IMR-90 (cell line): ENCODE measurements around the gene MDM1. TPM values are rescaled to one million over a fixed set of nuclear protein-coding genes. Genes with fewer than 3 reads are reported as not detected.

Source experiments
- ATAC-seq: fragments of 200-7000 bp; cut with Tn5 transposase; 2 replicates; pipeline ENCODE4 v1.9.1; 2020; ENCODE audit warnings: low read depth, mild to moderate bottlenecking, moderate library complexity
- BruUV-seq: library from RNA; stranded (reverse); fragments of 400-500 nt; replicated peaks from 2 replicates; lab custom pipeline; 2021; lab: Mats Ljungman, UMichigan
- CTCF ChIA-PET: fragments of 300-600 bp; formaldehyde crosslinking; extraction: SDS; loops from one replicate; lab custom pipeline; 2021; ENCODE audit warnings: antibody characterized with exemption; lab: Yijun Ruan, JAX
- POLR2A ChIA-PET: fragments of 300-600 bp; sonication (Branson Sonifier 250); formaldehyde crosslinking; loops from one replicate; lab custom pipeline; 2022; ENCODE audit warnings: antibody characterized with exemption; ENCODE audit not compliant: unreplicated experiment; lab: Charles Lee
- DNase-seq: peaks from one replicate; pipeline ENCODE4 v3.0.0; 2013
- H2AFZ ChIP-seq: replicated peaks from 2 replicates; pipeline ENCODE3; 2013; ENCODE audit warnings: low read length, mild to moderate bottlenecking; ENCODE audit not compliant: poor library complexity
- H2AK5ac ChIP-seq: 2 replicates; pipeline ENCODE4 v1.6.1; 2013; ENCODE audit warnings: low read depth, low read length, inconsistent platforms
- H2AK9ac ChIP-seq: replicated peaks from 2 replicates; pipeline ENCODE3; 2013; ENCODE audit warnings: mild to moderate bottlenecking, low read depth, low read length, moderate library complexity; ENCODE audit not compliant: poor library complexity
- H2BK120ac ChIP-seq: 2 replicates; pipeline ENCODE4 v1.6.1; 2013; ENCODE audit warnings: low read depth, low read length, inconsistent platforms
- H2BK15ac ChIP-seq: 3 replicates; pipeline ENCODE4 v1.6.1; 2013; ENCODE audit warnings: low read depth, low read length, inconsistent platforms
- H2BK20ac ChIP-seq: 2 replicates; pipeline ENCODE4 v1.6.1; 2013; ENCODE audit warnings: low read depth, mild to moderate bottlenecking, inconsistent platforms, low read length, moderate library complexity
- H2BK5ac ChIP-seq: 2 replicates; pipeline ENCODE4 v1.6.1; 2013; ENCODE audit warnings: mild to moderate bottlenecking, low read depth, low read length, inconsistent platforms; ENCODE audit not compliant: poor library complexity, severe bottlenecking
- H3K14ac ChIP-seq: replicated peaks from 2 replicates; pipeline ENCODE4 v1.6.1; 2013; ENCODE audit warnings: low read depth, low read length, inconsistent platforms
- H3K18ac ChIP-seq: 2 replicates; pipeline ENCODE4 v1.6.1; 2013; ENCODE audit warnings: low read depth, low read length, control low read depth
- H3K23ac ChIP-seq: 2 replicates; pipeline ENCODE4 v1.6.1; 2013; ENCODE audit warnings: low read depth, low read length, inconsistent platforms
- H3K27ac ChIP-seq: 2 replicates; pipeline ENCODE4 v1.5.1; 2013; ENCODE audit warnings: mild to moderate bottlenecking, control low read depth, low read length; ENCODE audit not compliant: insufficient read depth
- H3K27me3 ChIP-seq: 2 replicates; pipeline ENCODE4 v1.6.1; 2013; ENCODE audit warnings: low read length; ENCODE audit not compliant: control insufficient read depth, insufficient read depth
- H3K36me3 ChIP-seq: 2 replicates; pipeline ENCODE4 v1.6.1; 2013; ENCODE audit warnings: low read length, mixed read lengths; ENCODE audit not compliant: control insufficient read depth, insufficient read depth
- H3K4ac ChIP-seq: 2 replicates; pipeline ENCODE4 v1.6.1; 2013; ENCODE audit warnings: low read depth, low read length, inconsistent platforms
- H3K4me1 ChIP-seq: 2 replicates; pipeline ENCODE4 v1.6.1; 2013; ENCODE audit warnings: low read length, mixed read lengths; ENCODE audit not compliant: control insufficient read depth, insufficient read depth
- H3K4me2 ChIP-seq: 2 replicates; pipeline ENCODE4 v1.6.1; 2013; ENCODE audit warnings: low read depth, mild to moderate bottlenecking, control low read depth, low read length, moderate library complexity
- H3K4me3 ChIP-seq: 2 replicates; pipeline ENCODE4 v1.5.1; 2013; ENCODE audit warnings: low read depth, mild to moderate bottlenecking, control low read depth, low read length, moderate library complexity; ENCODE audit not compliant: insufficient read depth
- H3K56ac ChIP-seq: 2 replicates; pipeline ENCODE4 v1.6.1; 2013; ENCODE audit warnings: low read length, inconsistent platforms; ENCODE audit not compliant: insufficient read depth; ENCODE audit errors: extremely low read depth
- H3K79me1 ChIP-seq, 2 experiments: 2 replicates each; pipeline ENCODE4 v1.6.1; 2013; ENCODE audit warnings: low read length in 2 of 2, inconsistent platforms in 1 of 2, low read depth in 1 of 2
- H3K9ac ChIP-seq: 2 replicates; pipeline ENCODE4 v1.6.1; 2013; ENCODE audit warnings: low read depth, low read length, control low read depth
- H3K9me1 ChIP-seq: 2 replicates; pipeline ENCODE4 v1.6.1; 2013; ENCODE audit warnings: low read length, inconsistent platforms; ENCODE audit not compliant: insufficient read depth
- H3K9me3 ChIP-seq: 2 replicates; pipeline ENCODE4 v1.6.1; 2013; ENCODE audit warnings: low read length; ENCODE audit not compliant: control insufficient read depth, insufficient read depth
- H4K20me1 ChIP-seq: 2 replicates; pipeline ENCODE4 v1.6.1; 2013; ENCODE audit warnings: low read length, inconsistent platforms; ENCODE audit not compliant: insufficient read depth
- H4K5ac ChIP-seq: 2 replicates; pipeline ENCODE4 v1.6.1; 2013; ENCODE audit warnings: mild to moderate bottlenecking, low read depth, low read length, control low read depth
- H4K8ac ChIP-seq, 2 experiments: 2 replicates each; pipeline ENCODE4 v1.6.1; 2013; ENCODE audit warnings: low read depth in 2 of 2, low read length in 2 of 2, control low read depth in 1 of 2, inconsistent platforms in 1 of 2
- H4K91ac ChIP-seq: 2 replicates; pipeline ENCODE4 v1.6.1; 2013; ENCODE audit warnings: low read depth, low read length, inconsistent platforms; ENCODE audit not compliant: insufficient read depth
- CEBPB ChIP-seq: IDR thresholded peaks from 2 replicates; pipeline ENCODE4 v1.6.1; 2012; ENCODE audit warnings: low read depth, low read length, improper control_type of control experiment
- MAFK ChIP-seq: IDR thresholded peaks from 2 replicates; pipeline ENCODE4 v1.6.1; 2012; ENCODE audit warnings: low read depth, low read length, improper control_type of control experiment
- MXI1 ChIP-seq: IDR thresholded peaks from 2 replicates; pipeline ENCODE4 v1.6.1; 2012; ENCODE audit warnings: low read depth, mild to moderate bottlenecking, low read length, moderate library complexity, borderline replicate concordance
- NFE2L2 ChIP-seq: fragments of 150-350 bp; IDR thresholded peaks from 2 replicates; pipeline ENCODE4 v1.6.1; 2016; ENCODE audit warnings: low read depth, mild to moderate bottlenecking, low read length
- POLR2A ChIP-seq: IDR thresholded peaks from 2 replicates; pipeline ENCODE4 v1.6.1; 2012; ENCODE audit warnings: mild to moderate bottlenecking, low read depth, low read length
- RCOR1 ChIP-seq: IDR thresholded peaks from 2 replicates; pipeline ENCODE4 v1.6.1; 2012; ENCODE audit warnings: mild to moderate bottlenecking, low read length, improper control_type of control experiment; ENCODE audit not compliant: insufficient replicate concordance
- RFX5 ChIP-seq: IDR thresholded peaks from 2 replicates; pipeline ENCODE4 v1.8.0; 2012; ENCODE audit warnings: low read depth, mild to moderate bottlenecking, low read length, moderate library complexity
- WGBS, 2 experiments: methylation state at CpG; one replicate each; pipeline versions ENCODE4 v1.1.5 to v1.1.7; 2013; ENCODE audit warnings: missing lambda C conversion rate in 2 of 2; ENCODE audit not compliant: insufficient read length in 1 of 2; ENCODE audit errors: extremely low coverage in 2 of 2; 5-methylcytosine and 5-hydroxymethylcytosine counted together
- dilution Hi-C: fragments of 300-500 bp; cut with HindIII; formaldehyde crosslinking; loops from one replicate; pipeline ENCODE4 v1.14.3; 2018; ENCODE audit warnings: low sequenced_read_pairs; ENCODE audit not compliant: unreplicated experiment
- in situ Hi-C: fragments of 300-500 bp; cut with MboI; formaldehyde crosslinking; loops from 3 replicates; pipeline ENCODE4 v1.14.3; 2019; ENCODE audit warnings: low sequenced_read_pairs, inconsistent platforms, mixed read lengths
- intact Hi-C: fragments of 100-400 bp; cut with micrococcal nuclease; formaldehyde crosslinking; loops from 2 replicates; pipeline ENCODE4 v1.10.0; 2022
- polyA plus RNA-seq, 3 experiments: library from polyadenylated mRNA; depleted of rRNA; stranded (reverse); fragments of >200 nt; gene quantifications; 2 replicates each; pipeline ENCODE4 v1.2.3, GENCODE V29; 2012; ENCODE audit warnings: low replicate concordance in 1 of 3
- total RNA-seq: library from RNA; depleted of rRNA; stranded (reverse); fragments of >200 nt; gene quantifications from 2 replicates; pipeline ENCODE4 v1.2.3, GENCODE V29; 2012
- TF ChIP-seq, protein P1 (sequence below): fragments of 150-350 bp; IDR thresholded peaks from 2 replicates; pipeline ENCODE4 v1.6.1; 2016; ENCODE audit warnings: low read depth, mild to moderate bottlenecking, low read length, moderate library complexity, borderline replicate concordance
- TF ChIP-seq, protein P2 (sequence below): conservative IDR thresholded peaks from 2 replicates; pipeline ENCODE4 v1.5.1; 2012; ENCODE audit warnings: mild to moderate bottlenecking, low read depth, low read length, improper control_type of control experiment
- TF ChIP-seq, protein P3 (sequence below): fragments of 150-350 bp; IDR thresholded peaks from 2 replicates; pipeline ENCODE4 v1.6.1; 2017; ENCODE audit warnings: mild to moderate bottlenecking, antibody characterized with exemption, low read length, low read depth

The MDM1 gene
- total and polyA plus RNA-seq, 2 of the 4 experiments (the other 2 are of a cell fraction): 5.6 to 5.7 TPM

DNA sequence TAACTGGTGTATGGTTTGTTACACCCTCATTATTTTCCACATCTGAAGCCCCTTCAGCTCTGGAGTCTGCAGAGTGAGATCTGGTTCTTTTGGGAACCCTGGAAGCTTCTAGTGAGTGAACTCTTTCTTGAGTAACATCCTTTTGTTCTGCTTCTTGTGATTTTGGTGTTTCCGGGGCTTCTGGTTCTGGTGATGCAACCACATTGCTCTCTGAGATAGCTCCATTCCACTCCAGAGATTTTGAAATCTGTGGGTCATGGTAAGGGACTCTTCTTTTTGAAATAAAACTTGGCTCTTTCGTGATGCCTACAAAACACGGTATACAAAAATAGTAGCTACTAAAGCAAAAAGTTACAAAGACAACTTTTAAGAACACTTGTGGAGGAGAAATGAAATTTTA, 5.4 kb downstream of the MDM1 start:
- DNase-seq (no peak), ATAC-seq (no peak)
- TF ChIP-seq RCOR1 (no peak), MAFK (no peak), RFX5 (no peak), POLR2A (no peak), MXI1 (no peak), CEBPB (no peak), NFE2L2 (no peak)
- TF ChIP-seq, protein P1, sequence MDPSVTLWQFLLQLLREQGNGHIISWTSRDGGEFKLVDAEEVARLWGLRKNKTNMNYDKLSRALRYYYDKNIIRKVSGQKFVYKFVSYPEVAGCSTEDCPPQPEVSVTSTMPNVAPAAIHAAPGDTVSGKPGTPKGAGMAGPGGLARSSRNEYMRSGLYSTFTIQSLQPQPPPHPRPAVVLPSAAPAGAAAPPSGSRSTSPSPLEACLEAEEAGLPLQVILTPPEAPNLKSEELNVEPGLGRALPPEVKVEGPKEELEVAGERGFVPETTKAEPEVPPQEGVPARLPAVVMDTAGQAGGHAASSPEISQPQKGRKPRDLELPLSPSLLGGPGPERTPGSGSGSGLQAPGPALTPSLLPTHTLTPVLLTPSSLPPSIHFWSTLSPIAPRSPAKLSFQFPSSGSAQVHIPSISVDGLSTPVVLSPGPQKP: no peak
- TF ChIP-seq, protein P2, sequence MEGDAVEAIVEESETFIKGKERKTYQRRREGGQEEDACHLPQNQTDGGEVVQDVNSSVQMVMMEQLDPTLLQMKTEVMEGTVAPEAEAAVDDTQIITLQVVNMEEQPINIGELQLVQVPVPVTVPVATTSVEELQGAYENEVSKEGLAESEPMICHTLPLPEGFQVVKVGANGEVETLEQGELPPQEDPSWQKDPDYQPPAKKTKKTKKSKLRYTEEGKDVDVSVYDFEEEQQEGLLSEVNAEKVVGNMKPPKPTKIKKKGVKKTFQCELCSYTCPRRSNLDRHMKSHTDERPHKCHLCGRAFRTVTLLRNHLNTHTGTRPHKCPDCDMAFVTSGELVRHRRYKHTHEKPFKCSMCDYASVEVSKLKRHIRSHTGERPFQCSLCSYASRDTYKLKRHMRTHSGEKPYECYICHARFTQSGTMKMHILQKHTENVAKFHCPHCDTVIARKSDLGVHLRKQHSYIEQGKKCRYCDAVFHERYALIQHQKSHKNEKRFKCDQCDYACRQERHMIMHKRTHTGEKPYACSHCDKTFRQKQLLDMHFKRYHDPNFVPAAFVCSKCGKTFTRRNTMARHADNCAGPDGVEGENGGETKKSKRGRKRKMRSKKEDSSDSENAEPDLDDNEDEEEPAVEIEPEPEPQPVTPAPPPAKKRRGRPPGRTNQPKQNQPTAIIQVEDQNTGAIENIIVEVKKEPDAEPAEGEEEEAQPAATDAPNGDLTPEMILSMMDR: no peak
- TF ChIP-seq, protein P3, sequence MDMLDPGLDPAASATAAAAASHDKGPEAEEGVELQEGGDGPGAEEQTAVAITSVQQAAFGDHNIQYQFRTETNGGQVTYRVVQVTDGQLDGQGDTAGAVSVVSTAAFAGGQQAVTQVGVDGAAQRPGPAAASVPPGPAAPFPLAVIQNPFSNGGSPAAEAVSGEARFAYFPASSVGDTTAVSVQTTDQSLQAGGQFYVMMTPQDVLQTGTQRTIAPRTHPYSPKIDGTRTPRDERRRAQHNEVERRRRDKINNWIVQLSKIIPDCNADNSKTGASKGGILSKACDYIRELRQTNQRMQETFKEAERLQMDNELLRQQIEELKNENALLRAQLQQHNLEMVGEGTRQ: no peak
- Histone ChIP-seq H3K79me1 (peaks cover 6 to 11% of the 10 kb centered on the region in 2 experiments), H4K5ac (no peak overlapping the region), H3K9ac (no peak overlapping the region), H2BK20ac (no peak overlapping the region), H3K23ac (no peak overlapping the region), H3K27ac (no peak overlapping the region), H2BK5ac (no peak overlapping the region), H3K9me3 (no peaks in the 10 kb centered on the region), H3K9me1 (no peaks in the 10 kb centered on the region), H3K4me1 (peaks cover 2% of the 10 kb centered on the region), H3K36me3 (peaks cover 2% of the 10 kb centered on the region), H2AK5ac (no peak overlapping the region), H3K14ac (no peak overlapping the region), H3K4me2 (no peak overlapping the region), H4K8ac (no peak overlapping the region), H3K4ac (no peak overlapping the region), H2AFZ (no peak overlapping the region), H3K18ac (no peak overlapping the region), H3K56ac (no peak overlapping the region), H2AK9ac (no peak overlapping the region), H2BK15ac (no peak overlapping the region), H3K27me3 (no peaks in the 10 kb centered on the region), H3K4me3 (no peak overlapping the region), H4K20me1 (no peaks in the 10 kb centered on the region), H2BK120ac (no peak overlapping the region), H4K91ac (no peak overlapping the region)
- WGBS, 2 experiments: no CpG with 5 or more reads among the region's 3 CpGs
- BruUV-seq: no TSS peak
- dilution Hi-C loops: no loop called here
- intact Hi-C loops: no loop called here
- POLR2A ChIA-PET: interaction anchor here (0.5 kb wide), 1 partner anchor 14 kb away, joined by 3 read pairs; no protein-coding TSS in a partner anchor
- in situ Hi-C loops: loop anchor here (10.0 kb wide), 1 partner anchor 282 kb away; no protein-coding TSS in a partner anchor
- CTCF ChIA-PET: interaction anchor here (1.2 kb wide), 1 partner anchor 286 kb away, joined by 3 read pairs; no protein-coding TSS in a partner anchor
